ENCODE measurements around the gene VPS35. TPM values are rescaled to one million over a fixed set of nuclear protein-coding genes. Genes with fewer than 3 reads are reported as not detected.

Gene VPS35
- total RNA-seq, 1 donor from 2014 or later, result 111 TPM

- no peak for TF ChIP-seq CTCF (IDR thresholded peaks at IDR 0.05; ENCODE audit: partially characterized antibody, unreplicated experiment)
- H3K36me3 Mint-ChIP-seq (ENCODE audit: unreplicated experiment), result no peaks in the 10 kb centered on the region
- H3K4me1 Mint-ChIP-seq (ENCODE audit: low read depth, unreplicated experiment), result no peaks in the 10 kb centered on the region
- no peak overlapping the region for H3K4me3 Mint-ChIP-seq (ENCODE audit: unreplicated experiment)
- DNase-seq, result no peak
- H3K27ac Mint-ChIP-seq (ENCODE audit: unreplicated experiment), result no peak overlapping the region
- peaks cover 1% of the 10 kb centered on the region for H3K9me3 Mint-ChIP-seq (ENCODE audit: unreplicated experiment)
- peaks cover 3% of the 10 kb centered on the region for H3K27me3 Mint-ChIP-seq (ENCODE audit: unreplicated experiment)
These were observed 39.8 kb upstream of the VPS35 start for GRCh38 chr16:46728806-46729205.

GRCh38 chr16:46727630-46728029 lies 38.7 kb upstream of the VPS35 start:
- Mint-ChIP-seq H3K4me3 (ENCODE audit: unreplicated experiment) (no peak overlapping the region), H3K9me3 (ENCODE audit: unreplicated experiment) (peaks cover 1% of the 10 kb centered on the region), H3K27me3 (ENCODE audit: unreplicated experiment) (peaks cover 3% of the 10 kb centered on the region), H3K4me1 (ENCODE audit: low read depth, unreplicated experiment) (no peaks in the 10 kb centered on the region), H3K36me3 (ENCODE audit: unreplicated experiment) (no peaks in the 10 kb centered on the region), H3K27ac (ENCODE audit: unreplicated experiment) (no peak overlapping the region)
- TF ChIP-seq CTCF (IDR thresholded peaks at IDR 0.05; ENCODE audit: partially characterized antibody, unreplicated experiment), result no peak
- DNase-seq, result no peak

GRCh38 chr16:46727184-46727583 lies 38.2 kb upstream of the VPS35 start:
- H3K9me3 Mint-ChIP-seq (ENCODE audit: unreplicated experiment), result peaks cover 1% of the 10 kb centered on the region
- H3K36me3 Mint-ChIP-seq (ENCODE audit: unreplicated experiment), result no peaks in the 10 kb centered on the region
- no peaks in the 10 kb centered on the region for H3K4me1 Mint-ChIP-seq (ENCODE audit: low read depth, unreplicated experiment)
- H3K27ac Mint-ChIP-seq (ENCODE audit: unreplicated experiment), result no peak overlapping the region
- no peak for DNase-seq
- H3K27me3 Mint-ChIP-seq (ENCODE audit: unreplicated experiment), result peaks cover 3% of the 10 kb centered on the region
- no peak for TF ChIP-seq CTCF (IDR thresholded peaks at IDR 0.05; ENCODE audit: partially characterized antibody, unreplicated experiment)
- no peak overlapping the region for H3K4me3 Mint-ChIP-seq (ENCODE audit: unreplicated experiment)

- no peak overlapping the region for H3K27ac Mint-ChIP-seq (ENCODE audit: unreplicated experiment)
- DNase-seq, result no peak
- no peak overlapping the region for H3K4me3 Mint-ChIP-seq (ENCODE audit: unreplicated experiment)
- no peaks in the 10 kb centered on the region for H3K4me1 Mint-ChIP-seq (ENCODE audit: low read depth, unreplicated experiment)
- peaks cover 4% of the 10 kb centered on the region for H3K27me3 Mint-ChIP-seq (ENCODE audit: unreplicated experiment)
- H3K36me3 Mint-ChIP-seq (ENCODE audit: unreplicated experiment), result no peaks in the 10 kb centered on the region
- no peaks in the 10 kb centered on the region for H3K9me3 Mint-ChIP-seq (ENCODE audit: unreplicated experiment)
- no peak for TF ChIP-seq CTCF (IDR thresholded peaks at IDR 0.05; ENCODE audit: partially characterized antibody, unreplicated experiment)
These were observed 32.9 kb upstream of the VPS35 start for GRCh38 chr16:46721885-46722284.

GRCh38 chr16:46720619-46721018 lies 31.6 kb upstream of the VPS35 start:
- no peak overlapping the region for H3K27ac Mint-ChIP-seq (ENCODE audit: unreplicated experiment)
- H3K4me1 Mint-ChIP-seq (ENCODE audit: low read depth, unreplicated experiment), result no peaks in the 10 kb centered on the region
- H3K27me3 Mint-ChIP-seq (ENCODE audit: unreplicated experiment), result peaks cover 4% of the 10 kb centered on the region
- no peak overlapping the region for H3K4me3 Mint-ChIP-seq (ENCODE audit: unreplicated experiment)
- no peak for DNase-seq
- H3K9me3 Mint-ChIP-seq (ENCODE audit: unreplicated experiment), result no peaks in the 10 kb centered on the region
- TF ChIP-seq CTCF (IDR thresholded peaks at IDR 0.05; ENCODE audit: partially characterized antibody, unreplicated experiment), result no peak
- H3K36me3 Mint-ChIP-seq (ENCODE audit: unreplicated experiment), result no peaks in the 10 kb centered on the region
